GM11168 (cell line): ENCODE data around the gene HNF4A.
"Not testable (repeated sequence)": the region's sequence is repeated elsewhere in the genome, so short reads cannot be mapped to it uniquely, and the experiment has no call there.

ENCODE experiments used
- in situ Hi-C: fragments of 300-500 bp; cut with MboI; formaldehyde crosslinking; loops from one replicate; pipeline ENCODE4 v1.12.0; 2022; ENCODE audit warnings: low sequenced_read_pairs; ENCODE audit not compliant: unreplicated experiment

HNF4A gene

GRCh38 chr20:44355498-44356352 is at the start of gene HNF4A:
HNF4A (plus strand) TSS chr20:44355699; CDS start chr20:44355805, 106 bp downstream.
- in situ Hi-C loops, result no loop called here

- in situ Hi-C loops, result no loop called here
Observed at GRCh38 chr20:44306927-44307326, 48.6 kb upstream of the HNF4A start.

- in situ Hi-C loops, result loop anchor here (5.0 kb wide), 1 partner anchor 93 kb away; no protein-coding TSS in a partner anchor
Observed at GRCh38 chr20:44309763-44310663, 45.5 kb upstream of the HNF4A start.

GRCh38 chr20:44310664-44311639 is 44.5 kb upstream of the HNF4A start, which contains the start of gene FITM2:
FITM2 (minus strand) TSS chr20:44311202; CDS start chr20:44311148, 54 bp downstream.
- in situ Hi-C loops, result loop anchor here (5.0 kb wide), 1 partner anchor 94 kb away; no protein-coding TSS in a partner anchor

GRCh38 chr20:44314870-44315269 is 40.6 kb upstream of the HNF4A start:
- in situ Hi-C loops, result loop anchor here (5.0 kb wide), 1 partner anchor 98 kb away; no protein-coding TSS in a partner anchor

GRCh38 chr20:44319839-44320422 is 35.6 kb upstream of the HNF4A start:
- in situ Hi-C loops, result no loop called here

GRCh38 chr20:44324343-44324742 is 31.2 kb upstream of the HNF4A start:
- in situ Hi-C loops, result no loop called here

- in situ Hi-C loops, result no loop called here
Observed at GRCh38 chr20:44326391-44327159, 28.9 kb upstream of the HNF4A start.

GRCh38 chr20:44327748-44328147 is 27.8 kb upstream of the HNF4A start:
- in situ Hi-C loops, result not testable (repeated sequence)

- in situ Hi-C loops, result no loop called here
Observed at GRCh38 chr20:44328428-44328827, 27.1 kb upstream of the HNF4A start.

GRCh38 chr20:44331201-44331600 is 24.3 kb upstream of the HNF4A start:
- in situ Hi-C loops, result no loop called here

GRCh38 chr20:44334306-44334705 is 21.2 kb upstream of the HNF4A start:
- in situ Hi-C loops, result no loop called here

GRCh38 chr20:44334709-44335108 is 20.8 kb upstream of the HNF4A start:
- in situ Hi-C loops, result no loop called here

GRCh38 chr20:44335675-44336074 is 19.8 kb upstream of the HNF4A start:
- in situ Hi-C loops, result no loop called here

GRCh38 chr20:44336086-44336485 is 19.4 kb upstream of the HNF4A start:
- in situ Hi-C loops, result no loop called here

- in situ Hi-C loops, result no loop called here
Observed at GRCh38 chr20:44336725-44337380, 18.6 kb upstream of the HNF4A start, which contains the start of gene R3HDML. R3HDML (plus strand) TSS chr20:44337043; CDS start chr20:44337158, 115 bp downstream.

GRCh38 chr20:44342248-44342647 is 13.3 kb upstream of the HNF4A start:
- in situ Hi-C loops, result no loop called here

GRCh38 chr20:44343162-44343675 is 12.3 kb upstream of the HNF4A start:
- in situ Hi-C loops, result no loop called here
